Uterus (tissue), 2 donors: Measurements from ENCODE around the gene LMX1B.

Experiments used
- POLR2A ChIP-seq, 2 donors: fragments of 450-650 bp; IDR thresholded peaks; one replicate each; pipeline ENCODE4 v1.6.1; 2016; ENCODE audit warnings: antibody characterized with exemption in 2 of 2, mild to moderate bottlenecking in 1 of 2, moderate library complexity in 1 of 2
- TF ChIP-seq, protein P1 (sequence below), 4 experiments: fragments of 200-600 bp in 2 of 4; fragments of 450-650 bp in 2 of 4; sonication (generic) in 2 of 4; IDR thresholded peaks; one replicate each; pipeline ENCODE4 v1.5.1; 2016 to 2019; ENCODE audit warnings: antibody characterized with exemption in 4 of 4, mild to moderate bottlenecking in 2 of 4, moderate library complexity in 1 of 4

DNA sequence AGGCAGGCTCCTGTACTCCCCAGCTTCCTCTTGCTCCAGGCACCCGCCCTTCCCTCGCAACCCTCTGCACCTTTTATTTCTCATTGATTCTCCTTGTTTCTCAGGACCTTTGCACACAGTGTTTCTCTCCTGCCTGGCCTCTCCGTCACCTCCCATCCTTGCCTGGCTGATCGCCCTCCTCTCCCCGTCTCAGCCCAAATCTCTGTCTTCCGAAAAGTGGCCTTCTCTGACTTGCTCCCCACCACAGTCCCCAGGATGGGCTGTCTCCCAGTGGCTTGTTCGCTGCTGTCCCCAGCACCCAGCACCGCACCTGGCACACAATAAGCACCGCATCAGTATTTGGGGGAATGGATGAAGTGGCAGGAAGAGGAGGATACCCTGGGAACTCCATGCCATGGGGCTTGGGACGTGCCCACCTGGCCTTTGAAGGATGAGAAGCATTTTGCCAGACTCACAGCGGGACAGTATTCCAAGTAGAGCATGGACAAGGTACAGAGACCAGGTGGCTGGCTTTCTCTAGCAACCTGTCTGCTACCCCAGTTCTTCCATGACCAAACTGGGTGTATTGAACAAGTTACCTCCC is 62.5 kb downstream of the LMX1B start:
- TF ChIP-seq, protein P1, sequence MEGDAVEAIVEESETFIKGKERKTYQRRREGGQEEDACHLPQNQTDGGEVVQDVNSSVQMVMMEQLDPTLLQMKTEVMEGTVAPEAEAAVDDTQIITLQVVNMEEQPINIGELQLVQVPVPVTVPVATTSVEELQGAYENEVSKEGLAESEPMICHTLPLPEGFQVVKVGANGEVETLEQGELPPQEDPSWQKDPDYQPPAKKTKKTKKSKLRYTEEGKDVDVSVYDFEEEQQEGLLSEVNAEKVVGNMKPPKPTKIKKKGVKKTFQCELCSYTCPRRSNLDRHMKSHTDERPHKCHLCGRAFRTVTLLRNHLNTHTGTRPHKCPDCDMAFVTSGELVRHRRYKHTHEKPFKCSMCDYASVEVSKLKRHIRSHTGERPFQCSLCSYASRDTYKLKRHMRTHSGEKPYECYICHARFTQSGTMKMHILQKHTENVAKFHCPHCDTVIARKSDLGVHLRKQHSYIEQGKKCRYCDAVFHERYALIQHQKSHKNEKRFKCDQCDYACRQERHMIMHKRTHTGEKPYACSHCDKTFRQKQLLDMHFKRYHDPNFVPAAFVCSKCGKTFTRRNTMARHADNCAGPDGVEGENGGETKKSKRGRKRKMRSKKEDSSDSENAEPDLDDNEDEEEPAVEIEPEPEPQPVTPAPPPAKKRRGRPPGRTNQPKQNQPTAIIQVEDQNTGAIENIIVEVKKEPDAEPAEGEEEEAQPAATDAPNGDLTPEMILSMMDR (IDR thresholded peaks at IDR 0.05): no peak
- no peak for TF ChIP-seq POLR2A (IDR thresholded peaks at IDR 0.05)
